WTC11 (cell line): ENCODE measurements around the gene KIAA0408.

Experiments
- CREM ChIP-seq: sonication (generic); formaldehyde crosslinking; IDR thresholded peaks from 2 replicates; pipeline ENCODE4 v1.8.1; 2022; ENCODE audit warnings: mild to moderate bottlenecking, missing genetic modification reagents, moderate library complexity
- CTCF ChIP-seq: fragments of 200-600 bp; IDR thresholded peaks from 2 replicates; pipeline ENCODE4 v1.8.0; 2022; ENCODE audit warnings: antibody characterized with exemption
- NFATC4 ChIP-seq: fragments of 250-450 bp; sonication (Bioruptor Pico); IDR thresholded peaks from 2 replicates; pipeline ENCODE4 v1.9.0; 2021; ENCODE audit warnings: mild to moderate bottlenecking
- NR2C2 ChIP-seq: sonication (generic); formaldehyde crosslinking; IDR thresholded peaks from 2 replicates; pipeline ENCODE4 v1.8.0; 2022; ENCODE audit warnings: mild to moderate bottlenecking, missing genetic modification reagents
- SP1 ChIP-seq: sonication (generic); formaldehyde crosslinking; conservative IDR thresholded peaks from 2 replicates; pipeline ENCODE4 v1.8.1; 2022; ENCODE audit warnings: missing genetic modification reagents
- TP53 ChIP-seq: sonication (generic); formaldehyde crosslinking; IDR thresholded peaks from 2 replicates; pipeline ENCODE4 v1.8.1; 2023; ENCODE audit warnings: mild to moderate bottlenecking, missing genetic modification reagents
- USF1 ChIP-seq: sonication (generic); formaldehyde crosslinking; IDR thresholded peaks from 2 replicates; pipeline ENCODE4 v1.8.0; 2022; ENCODE audit warnings: mild to moderate bottlenecking, missing genetic modification reagents
- TF ChIP-seq, protein P1 (sequence below): sonication (generic); formaldehyde crosslinking; IDR thresholded peaks from 2 replicates; pipeline ENCODE4 v1.8.1; 2022; ENCODE audit warnings: missing genetic modification reagents, borderline replicate concordance

DNA sequence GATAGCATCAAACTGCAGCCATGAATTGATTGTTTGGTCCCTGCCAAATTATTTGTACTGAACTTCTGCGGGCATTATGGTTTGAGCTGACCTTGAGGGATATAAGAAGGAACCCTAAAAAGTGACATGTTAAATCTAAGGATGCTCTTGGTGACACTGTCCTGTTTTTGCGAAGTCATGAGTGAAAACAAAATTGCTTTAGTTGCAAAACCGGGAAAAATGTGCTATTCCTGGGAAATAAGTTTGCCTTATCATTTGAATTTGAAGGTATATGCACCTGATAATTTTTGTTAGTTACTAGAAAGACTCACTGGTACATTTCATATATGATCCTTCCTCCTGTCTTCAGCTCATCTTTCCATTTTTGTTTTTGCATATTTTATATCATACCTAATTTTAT lies 7.8 kb downstream of the KIAA0408 start:
- TF ChIP-seq CTCF (no peak), NFATC4 (CRISPR knock-in tag) (no peak), NR2C2 (CRISPR knock-in tag) (no peak), USF1 (CRISPR knock-in tag) (no peak), CREM (CRISPR knock-in tag) (no peak), SP1 (CRISPR knock-in tag) (no peak), TP53 (CRISPR knock-in tag) (no peak)
- TF ChIP-seq, protein P1, sequence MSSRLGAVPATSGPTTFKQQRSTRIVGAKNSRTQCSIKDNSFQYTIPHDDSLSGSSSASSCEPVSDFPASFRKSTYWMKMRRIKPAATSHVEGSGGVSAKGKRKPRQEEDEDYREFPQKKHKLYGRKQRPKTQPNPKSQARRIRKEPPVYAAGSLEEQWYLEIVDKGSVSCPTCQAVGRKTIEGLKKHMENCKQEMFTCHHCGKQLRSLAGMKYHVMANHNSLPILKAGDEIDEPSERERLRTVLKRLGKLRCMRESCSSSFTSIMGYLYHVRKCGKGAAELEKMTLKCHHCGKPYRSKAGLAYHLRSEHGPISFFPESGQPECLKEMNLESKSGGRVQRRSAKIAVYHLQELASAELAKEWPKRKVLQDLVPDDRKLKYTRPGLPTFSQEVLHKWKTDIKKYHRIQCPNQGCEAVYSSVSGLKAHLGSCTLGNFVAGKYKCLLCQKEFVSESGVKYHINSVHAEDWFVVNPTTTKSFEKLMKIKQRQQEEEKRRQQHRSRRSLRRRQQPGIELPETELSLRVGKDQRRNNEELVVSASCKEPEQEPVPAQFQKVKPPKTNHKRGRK = no peak
